Measurements from ENCODE around the gene MAN2B2.

MAN2B2 gene

GRCh38 chr4:6546091-6546490, 28.9 kb upstream of the MAN2B2 start:
- DNase-seq (ENCODE audit: insufficient read length, low spot score): no peak
- no peak for FAIRE-seq

DNA sequence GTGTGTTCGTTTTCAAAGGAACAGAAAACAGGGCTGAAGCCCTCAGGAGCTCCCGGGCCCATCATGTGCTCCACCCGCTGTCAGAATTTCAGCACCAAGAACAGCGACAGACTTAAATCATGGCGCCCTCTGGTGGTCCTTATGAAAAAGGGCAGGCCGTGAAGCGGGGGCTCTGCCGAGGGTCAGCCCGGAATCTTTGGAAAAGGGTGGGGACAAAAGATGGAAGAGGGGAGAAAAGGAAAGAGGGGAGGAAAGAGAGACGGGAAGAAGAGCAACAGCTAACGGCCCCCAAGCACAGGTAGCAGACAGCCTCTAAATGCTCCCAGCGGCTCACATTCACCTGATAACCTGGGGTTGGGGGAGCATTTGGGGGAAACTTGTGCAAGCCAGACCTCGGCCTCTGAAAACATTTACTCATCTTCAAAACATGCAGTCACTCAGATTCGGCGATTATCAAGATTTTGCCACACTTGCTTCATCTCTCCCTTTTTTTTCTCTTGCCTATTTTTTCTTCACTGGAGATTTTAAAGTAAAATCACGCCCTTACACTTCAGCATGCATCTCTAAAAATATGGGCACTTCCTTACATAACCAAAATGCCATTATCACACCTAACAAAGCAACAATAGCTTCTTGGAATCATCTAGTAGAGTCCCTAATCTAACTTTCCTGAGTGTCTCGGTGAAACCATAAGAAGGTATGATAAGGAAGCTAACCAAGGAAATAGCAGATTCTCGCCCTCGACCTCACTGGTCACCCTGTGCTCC, 28.1 kb upstream of the MAN2B2 start:
- peak; percentile 62 for DNase-seq (ENCODE audit: insufficient read length, low spot score)
- no peak for FAIRE-seq

DNA sequence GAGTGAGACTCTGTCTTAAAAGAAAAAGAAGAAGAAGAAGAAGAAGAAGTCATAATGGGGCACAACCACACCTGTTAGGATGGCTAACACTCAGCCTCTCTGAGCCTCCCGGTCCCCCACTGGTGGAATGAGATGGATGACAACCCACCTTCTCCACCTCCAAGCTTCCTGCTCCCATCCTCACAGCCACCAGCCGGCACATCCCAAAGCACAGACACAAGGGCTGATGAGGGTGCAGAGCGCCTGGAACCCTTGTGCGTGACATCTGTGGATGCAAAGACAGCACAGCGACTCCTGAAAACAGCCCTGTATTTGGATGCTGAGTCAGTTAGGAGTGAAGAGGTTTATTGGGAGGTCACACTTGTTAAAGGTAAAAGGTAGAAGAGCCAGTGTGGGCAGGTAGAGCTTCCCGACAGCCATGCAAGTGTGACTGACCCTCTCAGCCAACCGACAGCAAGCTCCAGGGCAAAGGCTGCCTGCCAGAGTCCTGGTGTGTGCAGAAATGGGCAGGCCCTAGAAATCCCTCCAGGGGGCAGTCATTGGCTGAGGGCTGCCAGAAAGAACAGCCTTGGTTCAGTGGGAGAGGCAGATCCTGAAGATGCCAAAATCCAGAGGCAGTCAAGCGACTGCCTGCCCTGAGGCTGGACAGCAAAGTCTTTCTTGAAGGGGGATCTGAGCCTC, 26.6 kb upstream of the MAN2B2 start:
- DNase-seq (ENCODE audit: insufficient read length, low spot score) (peak; percentile 44), FAIRE-seq (no peak)

DNA sequence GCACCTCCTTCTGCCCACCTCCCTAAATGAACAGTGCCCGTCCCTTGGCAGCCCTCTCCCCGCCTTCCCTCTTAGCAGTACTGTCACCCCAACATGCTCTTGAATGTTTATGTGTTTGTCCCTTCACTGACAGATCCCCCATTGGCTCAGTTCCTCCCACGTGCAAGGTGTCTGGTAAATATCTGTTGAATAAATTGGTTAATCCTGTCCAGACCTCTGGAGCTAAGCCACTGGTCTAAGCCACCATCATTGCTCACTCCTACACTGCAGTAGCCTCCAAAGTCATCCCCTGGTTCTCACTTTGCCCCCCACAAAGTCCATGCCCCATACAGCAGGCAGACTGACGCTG, 26.1 kb upstream of the MAN2B2 start:
- FAIRE-seq (no peak), DNase-seq (ENCODE audit: insufficient read length, low spot score) (no peak)

GRCh38 chr4:6549445-6549844, 25.5 kb upstream of the MAN2B2 start:
- DNase-seq (ENCODE audit: insufficient read length, low spot score) (no peak), FAIRE-seq (no peak)

DNA sequence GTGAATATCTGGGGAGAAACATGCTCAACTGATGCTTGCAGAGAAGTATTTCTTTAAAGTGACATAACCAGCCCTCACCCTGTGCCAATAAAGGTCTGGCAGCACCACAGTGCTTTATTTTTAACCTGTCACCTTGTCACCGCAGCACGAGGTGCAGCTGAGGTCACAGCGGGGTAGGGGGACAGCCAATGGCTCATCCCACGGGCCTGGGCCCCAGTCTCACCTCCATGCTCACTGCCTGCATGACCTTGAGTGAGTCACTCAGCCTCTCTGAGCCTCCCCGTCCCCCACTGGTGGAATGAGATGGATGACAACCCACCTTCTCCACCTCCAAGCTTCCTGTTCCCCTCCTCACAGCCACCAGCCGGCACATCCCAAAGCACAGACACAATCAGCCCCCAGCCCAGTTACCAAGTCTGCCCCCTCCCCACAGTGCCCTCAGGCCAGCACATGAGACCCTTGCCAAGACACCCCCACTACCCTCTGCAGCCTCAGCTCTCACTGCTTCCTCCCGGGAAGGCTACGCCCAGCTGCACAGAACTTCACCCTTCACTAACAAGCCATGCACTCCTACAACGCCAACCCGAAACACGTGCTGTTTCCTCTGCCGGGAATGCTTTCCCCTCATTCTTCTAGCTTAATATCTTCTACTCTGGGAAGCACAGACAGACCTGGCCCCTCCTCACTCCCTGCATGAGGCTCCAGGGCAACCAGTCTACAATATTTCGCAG, 24.9 kb upstream of the MAN2B2 start:
- FAIRE-seq: no peak
- no peak for DNase-seq (ENCODE audit: insufficient read length, low spot score)

DNA sequence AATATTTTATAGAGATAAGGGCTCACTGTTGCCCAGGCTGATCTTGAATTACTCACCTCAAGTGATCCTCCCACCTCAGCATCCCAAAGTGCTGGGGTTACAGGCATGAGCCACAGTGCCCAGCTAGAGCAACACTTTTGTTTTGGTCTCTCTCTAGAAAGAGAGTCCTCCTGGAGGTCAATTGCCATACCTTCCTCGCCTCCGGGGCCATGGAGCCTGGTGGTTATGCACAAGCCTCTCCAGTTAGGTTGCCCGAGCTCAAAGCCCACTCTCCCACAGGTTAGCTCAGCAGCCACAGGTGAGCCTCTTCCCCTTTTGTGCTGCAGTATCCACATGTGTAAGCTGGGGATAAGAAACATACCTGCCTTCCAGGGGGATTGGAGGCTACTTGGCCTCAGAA, 24.2 kb upstream of the MAN2B2 start:
- DNase-seq (ENCODE audit: insufficient read length, low spot score) (no peak), FAIRE-seq (no peak)

DNA sequence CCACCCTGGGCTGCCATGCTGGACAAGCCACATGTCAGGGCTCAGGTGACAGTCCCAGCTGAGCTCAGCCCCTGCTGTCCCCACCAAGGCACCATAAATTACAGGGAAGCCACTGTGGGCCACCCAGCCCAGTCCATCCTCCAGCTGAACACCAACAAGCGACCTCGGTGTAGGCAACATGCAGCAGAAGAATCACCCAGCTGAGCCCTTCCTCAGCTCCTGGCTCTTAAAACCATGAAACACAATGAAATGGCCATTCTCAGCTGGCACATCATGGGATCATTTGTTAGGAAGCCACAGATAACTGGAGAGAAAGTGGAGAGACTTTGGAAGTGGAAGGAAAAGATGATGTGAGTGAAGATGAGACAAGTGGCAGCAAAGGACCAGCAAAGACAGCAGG, 23.3 kb upstream of the MAN2B2 start:
- FAIRE-seq (no peak), DNase-seq (ENCODE audit: insufficient read length, low spot score) (no peak)

DNA sequence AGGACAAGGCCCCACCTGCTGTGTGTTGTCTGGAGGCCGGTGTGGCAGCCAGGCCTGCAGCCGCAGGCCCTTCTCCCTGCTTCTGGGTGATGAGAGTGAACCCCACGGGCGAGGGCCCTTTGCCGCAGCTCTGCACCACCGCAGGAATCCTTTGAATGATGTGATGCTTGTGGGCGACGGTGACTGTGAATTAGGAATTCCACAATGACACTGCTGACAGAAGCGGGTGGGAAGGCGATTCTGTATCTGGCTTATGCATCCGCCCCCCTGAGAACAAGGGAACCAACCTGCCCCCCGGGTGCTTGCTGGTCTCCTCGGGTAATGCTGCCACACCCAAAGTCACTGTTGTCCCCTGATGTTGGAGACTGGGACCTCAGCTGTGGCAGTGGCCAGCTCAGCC, 19.5 kb upstream of the MAN2B2 start:
- no peak for DNase-seq (ENCODE audit: insufficient read length, low spot score)
- FAIRE-seq: no peak

- no peak for FAIRE-seq
- no peak for DNase-seq (ENCODE audit: insufficient read length, low spot score)
Measured at GRCh38 chr4:6556263-6556662, 18.7 kb upstream of the MAN2B2 start.

GRCh38 chr4:6557185-6557584, 17.8 kb upstream of the MAN2B2 start:
- FAIRE-seq: no peak

GRCh38 chr4:6557856-6558255, 17.1 kb upstream of the MAN2B2 start:
- DNase-seq (ENCODE audit: insufficient read length, low spot score) (no peak), FAIRE-seq (no peak)

More at GRCh38 chr4:6557185-6557584, 17.8 kb upstream of the MAN2B2 start:
- no peak for DNase-seq (ENCODE audit: insufficient read length, low spot score)

DNA sequence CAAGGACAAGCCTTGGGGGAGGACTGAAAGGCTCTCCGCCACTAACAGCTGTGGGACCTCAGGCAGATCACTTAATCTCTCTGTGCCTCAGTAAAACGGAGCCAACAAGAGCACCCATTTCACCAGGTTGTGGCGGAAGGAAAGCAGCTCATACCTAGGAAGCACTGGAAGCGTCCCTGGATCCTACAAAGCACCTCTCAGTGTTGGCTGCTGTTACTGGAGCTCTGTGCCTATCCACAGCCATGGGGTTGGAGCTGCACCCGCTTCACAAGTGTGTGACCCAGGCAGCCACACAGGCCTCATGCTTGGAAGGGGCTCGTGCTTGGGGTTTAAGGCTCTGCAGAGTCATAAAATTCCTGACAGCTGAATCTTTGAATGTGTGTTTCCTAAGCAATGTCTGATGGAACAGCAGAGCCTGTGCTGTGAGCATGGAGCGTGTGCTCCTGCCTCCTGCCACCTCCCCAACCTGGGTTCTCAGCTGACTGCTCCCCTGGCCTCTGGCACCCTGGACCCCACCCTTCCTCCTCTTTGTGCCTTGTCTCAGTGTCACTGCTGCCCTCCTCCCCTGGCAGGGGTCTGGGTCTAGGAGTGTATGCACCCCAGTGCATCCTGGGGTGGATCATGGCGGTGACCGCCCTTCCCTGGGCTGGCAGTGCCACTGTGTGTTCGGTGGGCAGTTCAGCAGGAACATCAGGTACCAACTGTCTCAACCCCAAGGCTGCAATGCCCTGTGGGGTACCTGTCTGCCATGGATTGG, 14.4 kb upstream of the MAN2B2 start:
- DNase-seq (ENCODE audit: insufficient read length, low spot score) (no peak), FAIRE-seq (peak; percentile 40)

GRCh38 chr4:6561173-6561516, 13.8 kb upstream of the MAN2B2 start:
- no peak for DNase-seq (ENCODE audit: insufficient read length, low spot score)
- FAIRE-seq: no peak

GRCh38 chr4:6561706-6562371, 13.2 kb upstream of the MAN2B2 start:
- no peak for FAIRE-seq
- DNase-seq (ENCODE audit: insufficient read length, low spot score): no peak

GRCh38 chr4:6562931-6563901, 11.8 kb upstream of the MAN2B2 start:
- FAIRE-seq (no peak), DNase-seq (ENCODE audit: insufficient read length, low spot score) (no peak)

- FAIRE-seq: no peak
Measured at GRCh38 chr4:6563935-6564645, 10.9 kb upstream of the MAN2B2 start.

DNA sequence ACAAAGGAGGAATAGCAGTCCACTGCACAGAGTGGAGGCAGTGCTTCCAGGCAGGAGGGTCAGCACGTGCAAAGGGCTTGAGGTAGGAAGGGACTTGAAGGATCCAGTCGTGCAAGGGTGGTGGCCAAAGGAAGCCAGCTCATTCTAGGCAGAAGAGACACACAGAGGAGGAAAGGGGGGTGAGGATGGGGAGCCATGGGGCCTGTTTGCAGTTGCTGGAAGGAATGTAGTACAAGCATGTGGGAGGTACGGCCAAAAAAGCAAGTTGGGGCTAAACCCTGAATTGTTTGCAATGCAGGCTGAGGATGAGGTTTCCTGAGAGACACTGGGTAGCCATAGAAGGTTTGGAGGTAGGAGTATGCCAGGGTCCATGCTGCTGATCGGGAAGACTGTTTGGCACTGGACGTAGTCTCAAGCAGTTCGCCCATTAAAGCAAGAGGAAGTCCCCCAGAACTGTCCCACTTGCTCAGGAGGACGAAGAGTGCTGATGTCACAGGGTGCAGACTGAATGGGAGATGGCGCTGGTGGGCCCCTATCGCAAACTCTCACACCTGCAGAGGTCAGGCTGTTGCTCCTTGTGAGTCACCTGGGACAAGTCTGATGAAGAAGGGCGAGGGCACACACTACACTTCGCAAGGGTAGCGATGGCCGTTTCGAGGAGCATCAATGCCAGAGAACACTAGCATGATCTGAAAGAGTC, 9.1 kb upstream of the MAN2B2 start:
- DNase-seq (ENCODE audit: insufficient read length, low spot score) (no peak), FAIRE-seq (no peak)

More at GRCh38 chr4:6563935-6564645, 10.9 kb upstream of the MAN2B2 start:
- DNase-seq (ENCODE audit: insufficient read length, low spot score): no peak

Data from HTR-8/SVneo (cell line).